Mucosa of descending colon (tissue), 3 donors: Measurements from ENCODE around the gene PPHLN1. TPM values are rescaled to one million over a fixed set of nuclear protein-coding genes. Genes with fewer than 3 reads are reported as not detected.
"Not testable (repeated sequence)": the region's sequence is repeated elsewhere in the genome, so short reads cannot be mapped to it uniquely, and the experiment has no call there.

Source experiments
- ATAC-seq: fragments of 200-7000 bp; cut with Tn5 transposase; one replicate; pipeline ENCODE4 v1.9.1; 2020; ENCODE audit warnings: mild to moderate bottlenecking, moderate library complexity
- DNase-seq, 3 donors: peaks; one replicate each; pipeline ENCODE4 v3.0.0-alpha.2; 2020
- H3K36me3 ChIP-seq: fragments of 200-600 bp; one replicate; pipeline ENCODE4 v1.8.0; 2021; ENCODE audit warnings: low read depth, mild to moderate bottlenecking
- H3K4me1 ChIP-seq: fragments of 200-600 bp; one replicate; pipeline ENCODE4 v1.8.0; 2021; ENCODE audit warnings: low read depth, mild to moderate bottlenecking
- H3K4me3 ChIP-seq: fragments of 200-600 bp; one replicate; pipeline ENCODE4 v1.8.0; 2021; ENCODE audit warnings: mild to moderate bottlenecking
- H3K9me3 ChIP-seq: fragments of 200-600 bp; one replicate; pipeline ENCODE4 v1.8.0; 2021; ENCODE audit warnings: mild to moderate bottlenecking
- intact Hi-C, 2 donors: fragments of 100-400 bp; cut with DNase I in 1 of 2; cut with micrococcal nuclease in 1 of 2; formaldehyde crosslinking; loops; one replicate each; pipeline versions ENCODE4 v1.11.0 to v1.11.1; 2022; cut with DNase I, micrococcal nuclease
- total RNA-seq, 3 donors: library from RNA; stranded (reverse); fragmentation: NEBNext Ultra II Directional in 2 of 3; extraction: Animal tissue kit (Norgen Biotek cat#: 25700) in 2 of 3; gene quantifications; one replicate each; pipeline versions ENCODE4 v1.2.1 to v1.2.4, GENCODE V29; 2021 to 2023
- TF ChIP-seq, protein P1 (sequence below): fragments of 200-600 bp; IDR thresholded peaks from one replicate; pipeline ENCODE4 v1.8.0; 2022; ENCODE audit warnings: antibody characterized with exemption, mild to moderate bottlenecking
- donor health status: DM: no; HTN: no; CAD: no; lungs with moderate emphysema.
- donor health status: DM: no; HTN: no; CAD: no.
- donor health status: DM: no; HTN: yes; CAD: no.

PPHLN1 gene
- total RNA-seq, 3 donors from 2014 or later = 43.7 to 50.6 (median 44.9) TPM

DNA sequence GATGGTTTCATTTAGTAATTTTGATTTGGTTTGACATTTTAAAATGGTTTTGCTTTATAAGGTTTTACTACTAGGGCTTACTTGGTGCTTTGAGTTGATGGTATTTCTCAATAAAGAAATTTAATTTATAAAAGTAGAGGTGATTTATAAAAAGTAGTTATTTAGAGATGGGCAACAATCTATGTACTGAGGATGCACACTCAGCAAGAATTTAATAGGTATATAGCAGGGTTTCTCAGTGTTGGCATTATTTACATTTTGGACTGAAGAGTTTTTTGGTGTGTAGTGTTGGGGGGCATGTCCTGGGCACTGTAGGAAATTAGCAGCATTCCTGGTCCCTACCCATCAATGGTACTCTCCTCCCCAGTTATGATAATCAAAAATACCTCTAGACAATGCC, 47.7 kb downstream of the PPHLN1 start:
- H3K36me3 ChIP-seq = no peaks in the 10 kb centered on the region
- TF ChIP-seq, protein P1, sequence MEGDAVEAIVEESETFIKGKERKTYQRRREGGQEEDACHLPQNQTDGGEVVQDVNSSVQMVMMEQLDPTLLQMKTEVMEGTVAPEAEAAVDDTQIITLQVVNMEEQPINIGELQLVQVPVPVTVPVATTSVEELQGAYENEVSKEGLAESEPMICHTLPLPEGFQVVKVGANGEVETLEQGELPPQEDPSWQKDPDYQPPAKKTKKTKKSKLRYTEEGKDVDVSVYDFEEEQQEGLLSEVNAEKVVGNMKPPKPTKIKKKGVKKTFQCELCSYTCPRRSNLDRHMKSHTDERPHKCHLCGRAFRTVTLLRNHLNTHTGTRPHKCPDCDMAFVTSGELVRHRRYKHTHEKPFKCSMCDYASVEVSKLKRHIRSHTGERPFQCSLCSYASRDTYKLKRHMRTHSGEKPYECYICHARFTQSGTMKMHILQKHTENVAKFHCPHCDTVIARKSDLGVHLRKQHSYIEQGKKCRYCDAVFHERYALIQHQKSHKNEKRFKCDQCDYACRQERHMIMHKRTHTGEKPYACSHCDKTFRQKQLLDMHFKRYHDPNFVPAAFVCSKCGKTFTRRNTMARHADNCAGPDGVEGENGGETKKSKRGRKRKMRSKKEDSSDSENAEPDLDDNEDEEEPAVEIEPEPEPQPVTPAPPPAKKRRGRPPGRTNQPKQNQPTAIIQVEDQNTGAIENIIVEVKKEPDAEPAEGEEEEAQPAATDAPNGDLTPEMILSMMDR = no peak
- no peak for DNase-seq
- no peak for ATAC-seq
- no peak overlapping the region for H3K4me3 ChIP-seq
- no peaks in the 10 kb centered on the region for H3K4me1 ChIP-seq
- H3K9me3 ChIP-seq = no peaks in the 10 kb centered on the region
- intact Hi-C loops = no loop called here

DNA sequence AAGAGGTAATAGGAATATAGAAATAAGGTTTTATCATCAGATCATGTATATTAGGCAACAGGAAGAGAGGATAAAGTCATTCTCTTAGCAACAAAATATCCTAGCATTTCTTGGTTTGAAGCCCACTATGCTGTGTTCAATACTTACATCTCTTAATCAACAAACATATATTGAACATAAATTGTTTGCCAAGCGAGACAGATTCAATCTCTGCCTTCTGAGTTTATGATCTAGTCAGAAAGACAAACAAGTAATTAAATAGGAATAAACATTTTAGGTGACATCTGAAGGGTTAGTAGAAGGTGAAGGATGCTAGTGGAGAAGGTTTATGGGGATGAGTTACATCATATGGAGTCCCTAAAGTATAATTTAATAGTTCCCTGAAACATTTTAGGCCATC, 54.8 kb downstream of the PPHLN1 start:
- intact Hi-C loops = no loop called here
- no peaks in the 10 kb centered on the region for H3K36me3 ChIP-seq
- DNase-seq (no peak), ATAC-seq (no peak)
- H3K4me3 ChIP-seq = no peak overlapping the region
- no peaks in the 10 kb centered on the region for H3K4me1 ChIP-seq
- no peaks in the 10 kb centered on the region for H3K9me3 ChIP-seq
- TF ChIP-seq, protein P1 = no peak

DNA sequence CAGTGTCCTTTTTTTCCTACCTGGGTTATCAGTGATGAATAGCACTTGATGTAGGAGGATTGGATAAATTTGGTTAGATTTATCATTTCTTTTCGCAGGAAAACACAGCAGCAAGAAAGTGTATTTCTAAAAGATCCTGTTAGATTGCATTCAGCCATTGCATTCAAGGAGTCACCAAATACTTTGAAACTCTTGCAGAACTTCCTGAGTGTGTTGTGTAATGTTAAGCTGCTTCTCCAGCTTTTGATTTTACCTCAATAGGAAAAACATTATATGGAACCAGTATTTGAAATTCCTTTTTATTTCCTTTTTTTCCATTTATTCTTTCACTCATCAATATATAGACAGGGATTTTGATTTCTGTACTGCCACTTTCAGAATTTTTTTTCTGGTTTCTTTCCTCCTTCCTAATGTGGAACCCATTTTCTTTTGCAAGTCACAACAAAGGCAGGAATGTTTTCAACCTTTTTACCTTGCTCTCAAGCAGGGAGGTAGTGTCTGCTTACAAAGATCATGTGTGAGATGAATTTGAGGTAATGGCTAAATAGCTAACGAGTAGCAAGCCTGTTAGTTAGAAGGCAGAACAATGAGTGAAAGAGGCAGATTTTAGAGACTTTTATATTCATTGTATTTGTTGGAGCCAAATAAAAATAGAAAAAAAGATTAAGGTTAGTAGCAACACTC, 56.2 kb downstream of the PPHLN1 start:
- intact Hi-C loops = no loop called here
- TF ChIP-seq, protein P1 = no peak
- H3K36me3 ChIP-seq = no peaks in the 10 kb centered on the region
- DNase-seq (no peak), ATAC-seq (no peak)
- H3K9me3 ChIP-seq = no peaks in the 10 kb centered on the region
- H3K4me3 ChIP-seq = no peak overlapping the region
- H3K4me1 ChIP-seq = no peaks in the 10 kb centered on the region

DNA sequence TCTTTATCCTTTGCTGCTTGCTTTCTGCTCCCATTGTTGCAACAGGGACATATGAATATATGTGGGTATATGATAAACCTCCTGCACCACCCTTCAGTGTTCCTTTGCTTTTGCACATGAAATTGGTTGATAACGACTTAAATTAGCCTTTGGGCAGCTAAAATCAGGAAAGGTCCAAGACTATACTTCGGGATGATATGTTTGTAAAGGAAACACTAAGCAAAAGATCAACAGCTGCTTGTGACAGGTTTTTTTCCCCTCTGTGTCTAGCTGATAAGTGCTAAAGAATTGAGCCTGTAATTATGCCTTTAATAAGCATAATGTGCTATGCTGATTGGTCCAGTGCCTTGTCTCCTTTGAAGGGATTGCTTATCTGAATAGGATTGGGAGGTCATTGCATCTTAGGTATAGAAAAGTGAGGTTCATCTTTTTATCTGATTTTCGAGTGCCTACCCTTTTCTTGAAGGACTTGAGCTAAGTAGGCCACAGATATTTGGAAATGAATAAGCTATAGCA, 59.4 kb downstream of the PPHLN1 start:
- H3K36me3 ChIP-seq = no peaks in the 10 kb centered on the region
- H3K9me3 ChIP-seq = no peaks in the 10 kb centered on the region
- DNase-seq (no peak), ATAC-seq (no peak)
- TF ChIP-seq, protein P1 = no peak
- intact Hi-C loops = no loop called here
- no peaks in the 10 kb centered on the region for H3K4me1 ChIP-seq
- no peak overlapping the region for H3K4me3 ChIP-seq

DNA sequence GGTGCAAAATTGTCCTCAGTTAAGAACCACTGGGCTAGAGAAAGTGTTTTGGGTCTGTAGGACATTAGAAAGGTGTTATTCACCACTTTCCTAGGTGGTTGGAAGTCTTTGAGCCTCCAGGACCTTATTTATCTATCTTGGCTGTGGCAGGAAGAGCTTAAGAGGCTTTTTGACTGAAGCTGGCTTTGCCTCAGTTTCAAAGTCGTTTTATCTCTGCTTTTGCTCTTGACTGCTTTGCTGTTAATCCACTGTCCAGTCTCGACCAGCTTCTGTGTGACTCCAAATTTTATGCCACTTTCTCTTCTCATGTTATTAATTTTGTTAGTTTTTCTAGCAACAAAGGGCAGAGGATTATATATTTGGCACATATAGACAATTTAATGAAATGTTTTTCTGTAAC, 60.3 kb downstream of the PPHLN1 start:
- no peaks in the 10 kb centered on the region for H3K4me1 ChIP-seq
- ATAC-seq (no peak), DNase-seq (no peak)
- no peak overlapping the region for H3K4me3 ChIP-seq
- no peaks in the 10 kb centered on the region for H3K36me3 ChIP-seq
- TF ChIP-seq, protein P1 = no peak
- H3K9me3 ChIP-seq = no peaks in the 10 kb centered on the region
- intact Hi-C loops = no loop called here

DNA sequence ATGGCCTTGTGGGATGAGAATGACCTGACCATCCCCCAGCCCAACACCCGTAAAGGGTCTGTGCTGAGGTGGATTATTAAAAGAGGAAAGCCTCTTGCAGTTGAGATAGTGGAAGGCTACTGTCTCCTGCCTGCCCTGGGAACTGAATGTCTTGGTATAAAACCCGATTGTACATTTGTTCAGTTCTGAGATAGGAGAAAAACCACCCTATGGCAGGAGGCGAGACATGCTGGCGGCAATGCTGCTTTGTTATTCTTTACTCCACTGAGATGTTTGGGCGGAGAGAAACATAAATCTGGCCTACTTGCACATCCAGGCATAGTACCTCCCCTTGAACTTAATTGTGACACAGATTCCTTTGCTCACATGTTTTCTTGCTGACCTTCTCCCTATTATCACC, 62.1 kb downstream of the PPHLN1 start:
- ATAC-seq, H3K36me3 ChIP-seq, H3K4me3 ChIP-seq, H3K4me1 ChIP-seq, H3K9me3 ChIP-seq, DNase-seq, intact Hi-C loops: not testable (repeated sequence)
